Measurements from ENCODE around the gene CATSPER4. TPM values are rescaled to one million over a fixed set of nuclear protein-coding genes. Genes with fewer than 3 reads are reported as not detected.

Gene CATSPER4
- total RNA-seq, 1 donor from 2014 or later: 0.29 TPM

GRCh38 chr1:26163684-26164035 lies 26.7 kb upstream of the CATSPER4 start:
- peak overlapping the region; percentile 30 for H3K4me3 Mint-ChIP-seq
- DNase-seq (ENCODE audit: low spot score in 2 of 2, unreplicated experiment in 2 of 2): no peak
- no peaks in the 10 kb centered on the region for H3K9me3 Mint-ChIP-seq
- peaks cover 30% of the 10 kb centered on the region for H3K4me1 Mint-ChIP-seq
- TF ChIP-seq, protein P1, sequence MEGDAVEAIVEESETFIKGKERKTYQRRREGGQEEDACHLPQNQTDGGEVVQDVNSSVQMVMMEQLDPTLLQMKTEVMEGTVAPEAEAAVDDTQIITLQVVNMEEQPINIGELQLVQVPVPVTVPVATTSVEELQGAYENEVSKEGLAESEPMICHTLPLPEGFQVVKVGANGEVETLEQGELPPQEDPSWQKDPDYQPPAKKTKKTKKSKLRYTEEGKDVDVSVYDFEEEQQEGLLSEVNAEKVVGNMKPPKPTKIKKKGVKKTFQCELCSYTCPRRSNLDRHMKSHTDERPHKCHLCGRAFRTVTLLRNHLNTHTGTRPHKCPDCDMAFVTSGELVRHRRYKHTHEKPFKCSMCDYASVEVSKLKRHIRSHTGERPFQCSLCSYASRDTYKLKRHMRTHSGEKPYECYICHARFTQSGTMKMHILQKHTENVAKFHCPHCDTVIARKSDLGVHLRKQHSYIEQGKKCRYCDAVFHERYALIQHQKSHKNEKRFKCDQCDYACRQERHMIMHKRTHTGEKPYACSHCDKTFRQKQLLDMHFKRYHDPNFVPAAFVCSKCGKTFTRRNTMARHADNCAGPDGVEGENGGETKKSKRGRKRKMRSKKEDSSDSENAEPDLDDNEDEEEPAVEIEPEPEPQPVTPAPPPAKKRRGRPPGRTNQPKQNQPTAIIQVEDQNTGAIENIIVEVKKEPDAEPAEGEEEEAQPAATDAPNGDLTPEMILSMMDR (IDR thresholded peaks at IDR 0.05; ENCODE audit: unreplicated experiment): no peak
- peaks cover 6% of the 10 kb centered on the region for H3K27me3 Mint-ChIP-seq (ENCODE audit: low read depth)
- no peaks in the 10 kb centered on the region for H3K36me3 Mint-ChIP-seq
- H3K27ac Mint-ChIP-seq: no peak overlapping the region

GRCh38 chr1:26164036-26164860 lies 26.2 kb upstream of the CATSPER4 start:
- peak overlapping the region; percentile 47 for H3K27ac Mint-ChIP-seq
- DNase-seq (ENCODE audit: low spot score in 2 of 2, unreplicated experiment in 2 of 2): peak; percentile 62 to 77
- H3K9me3 Mint-ChIP-seq: no peaks in the 10 kb centered on the region
- no peaks in the 10 kb centered on the region for H3K36me3 Mint-ChIP-seq
- TF ChIP-seq, protein P1 (IDR thresholded peaks at IDR 0.05; ENCODE audit: unreplicated experiment): peak; percentile 34
- peaks cover 6% of the 10 kb centered on the region for H3K27me3 Mint-ChIP-seq (ENCODE audit: low read depth)
- H3K4me1 Mint-ChIP-seq: peaks cover 31% of the 10 kb centered on the region
- H3K4me3 Mint-ChIP-seq: peak overlapping the region; percentile 66

GRCh38 chr1:26164861-26165842 lies 25.2 kb upstream of the CATSPER4 start:
- Mint-ChIP-seq H3K4me3 (peak overlapping the region; percentile 66), H3K4me1 (peaks cover 29% of the 10 kb centered on the region), H3K36me3 (no peaks in the 10 kb centered on the region), H3K27me3 (ENCODE audit: low read depth) (peaks cover 6% of the 10 kb centered on the region), H3K27ac (peak overlapping the region; percentile 47), H3K9me3 (no peaks in the 10 kb centered on the region)
- no peak for DNase-seq (ENCODE audit: low spot score in 2 of 2, unreplicated experiment in 2 of 2)
- TF ChIP-seq, protein P1 (IDR thresholded peaks at IDR 0.05; ENCODE audit: unreplicated experiment): no peak

DNA sequence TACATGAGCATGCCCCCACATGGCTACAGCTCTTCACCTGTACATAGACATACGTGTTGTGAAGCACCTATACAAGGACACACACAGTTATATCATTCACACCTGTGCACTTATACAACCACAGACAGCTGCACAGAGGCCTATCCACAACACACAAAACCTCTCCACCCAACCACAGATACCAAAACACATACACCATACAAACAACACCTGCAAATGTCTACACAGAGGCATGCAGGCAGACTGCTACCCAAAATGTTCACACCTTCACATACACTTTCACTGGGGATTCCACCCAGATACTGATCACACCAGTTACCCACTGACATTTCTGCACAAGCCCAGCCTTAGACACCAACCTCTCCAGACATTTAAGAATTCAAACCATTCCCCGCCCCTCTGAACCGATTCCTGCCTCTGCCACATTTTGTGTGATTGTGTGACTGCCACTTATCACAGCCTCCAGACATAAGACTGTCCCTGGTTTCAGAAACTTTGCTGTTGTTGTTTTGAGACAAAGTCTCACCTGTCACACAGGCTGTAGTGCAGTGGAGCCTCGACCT lies 23.6 kb upstream of the CATSPER4 start:
- TF ChIP-seq, protein P1 (IDR thresholded peaks at IDR 0.05; ENCODE audit: unreplicated experiment): no peak
- Mint-ChIP-seq H3K27me3 (ENCODE audit: low read depth) (peaks cover 4% of the 10 kb centered on the region), H3K9me3 (no peaks in the 10 kb centered on the region), H3K4me3 (no peak overlapping the region), H3K4me1 (peaks cover 34% of the 10 kb centered on the region), H3K36me3 (no peaks in the 10 kb centered on the region), H3K27ac (no peak overlapping the region)
- no peak for DNase-seq (ENCODE audit: low spot score in 2 of 2, unreplicated experiment in 2 of 2)

- Mint-ChIP-seq H3K4me3 (peak within 1 kb of the TSS; percentile 87), H3K36me3 (no peaks in the 10 kb centered on the region), H3K27me3 (ENCODE audit: low read depth) (no peaks in the 10 kb centered on the region), H3K9me3 (no peaks in the 10 kb centered on the region), H3K27ac (peak within 1 kb of the TSS; percentile 93), H3K4me1 (peaks cover 31% of the 10 kb centered on the region)
- DNase-seq (ENCODE audit: low spot score in 2 of 2, unreplicated experiment in 2 of 2): no peak
- TF ChIP-seq, protein P1 (IDR thresholded peaks at IDR 0.05; ENCODE audit: unreplicated experiment): no peak
Measured at GRCh38 chr1:26168410-26169197, 21.8 kb upstream of the CATSPER4 start, which contains the start of gene C1orf232. Gene C1orf232 (minus strand): TSS chr1:26168963. CDS start chr1:26168499, 464 bp downstream.

Measured in mesothelial cell of epicardium (in vitro differentiated cells).